NCI-H2171 (cell line): ENCODE measurements around the gene ASB14.

Experiments
- DNase-seq: peaks from one replicate; lab custom pipeline; 2025; lab: John Stamatoyannopoulos, UW

ASB14 gene

GRCh38 chr3:57257678-57258077, 34.8 kb downstream of the ASB14 start:
- DNase-seq: no peak

DNA sequence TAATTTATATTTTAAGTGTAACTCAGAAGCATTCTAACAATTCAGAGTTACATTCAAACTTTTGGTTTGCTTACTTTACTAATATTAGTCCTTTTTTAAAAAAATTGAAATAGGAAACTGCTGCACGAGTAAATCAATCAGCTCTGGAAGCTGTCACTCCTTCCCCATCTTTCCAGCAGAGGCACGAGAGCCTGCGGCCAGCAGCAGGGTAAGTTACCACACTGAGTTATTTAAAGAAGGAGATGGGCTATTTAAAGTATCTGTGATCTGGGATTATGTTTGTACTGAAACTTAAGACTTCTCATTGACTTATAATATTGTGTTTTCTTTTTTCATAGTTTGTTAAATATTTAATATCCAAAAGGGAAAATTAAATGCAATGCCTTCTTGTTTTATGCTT, 35.6 kb downstream of the ASB14 start:
- DNase-seq: no peak

DNA sequence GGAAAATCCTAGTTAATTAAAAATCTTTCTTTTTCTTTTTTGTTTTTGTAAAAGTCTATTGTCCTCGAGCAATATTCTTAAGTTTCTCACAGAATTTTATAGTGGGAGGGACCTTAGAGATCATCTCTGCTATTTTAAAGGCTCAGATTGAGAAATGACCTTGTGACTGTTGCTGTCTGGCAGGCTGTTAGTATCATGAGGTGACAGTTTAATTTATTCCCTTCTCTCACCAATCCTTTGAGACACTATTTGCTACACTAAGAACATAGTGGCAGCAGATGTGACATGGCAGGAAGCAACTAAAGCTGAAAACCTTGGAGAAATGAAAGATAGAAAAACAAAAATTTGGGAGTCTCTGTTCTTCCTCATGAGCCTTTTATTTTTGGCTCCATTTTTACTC, 40.1 kb downstream of the ASB14 start:
- DNase-seq: no peak

DNA sequence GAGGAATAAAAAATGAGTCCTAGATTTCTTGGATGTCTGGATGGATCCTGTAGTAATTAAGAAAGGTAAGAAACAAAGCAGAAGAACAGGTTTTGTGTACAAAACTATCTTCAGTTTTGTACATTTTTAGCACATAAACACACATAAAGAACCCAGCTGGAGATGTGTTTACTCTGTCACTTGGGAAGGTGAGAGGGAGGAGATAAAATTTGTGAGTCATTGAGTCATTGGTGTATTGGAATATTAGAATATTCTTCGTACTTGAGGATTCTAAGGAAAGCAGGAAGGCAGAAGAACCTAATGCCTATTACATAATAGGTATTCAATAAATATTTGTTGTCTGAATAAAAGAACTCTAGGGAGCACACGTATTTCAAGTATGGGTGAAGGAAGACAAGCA, 47.5 kb downstream of the ASB14 start:
- DNase-seq: no peak

DNA sequence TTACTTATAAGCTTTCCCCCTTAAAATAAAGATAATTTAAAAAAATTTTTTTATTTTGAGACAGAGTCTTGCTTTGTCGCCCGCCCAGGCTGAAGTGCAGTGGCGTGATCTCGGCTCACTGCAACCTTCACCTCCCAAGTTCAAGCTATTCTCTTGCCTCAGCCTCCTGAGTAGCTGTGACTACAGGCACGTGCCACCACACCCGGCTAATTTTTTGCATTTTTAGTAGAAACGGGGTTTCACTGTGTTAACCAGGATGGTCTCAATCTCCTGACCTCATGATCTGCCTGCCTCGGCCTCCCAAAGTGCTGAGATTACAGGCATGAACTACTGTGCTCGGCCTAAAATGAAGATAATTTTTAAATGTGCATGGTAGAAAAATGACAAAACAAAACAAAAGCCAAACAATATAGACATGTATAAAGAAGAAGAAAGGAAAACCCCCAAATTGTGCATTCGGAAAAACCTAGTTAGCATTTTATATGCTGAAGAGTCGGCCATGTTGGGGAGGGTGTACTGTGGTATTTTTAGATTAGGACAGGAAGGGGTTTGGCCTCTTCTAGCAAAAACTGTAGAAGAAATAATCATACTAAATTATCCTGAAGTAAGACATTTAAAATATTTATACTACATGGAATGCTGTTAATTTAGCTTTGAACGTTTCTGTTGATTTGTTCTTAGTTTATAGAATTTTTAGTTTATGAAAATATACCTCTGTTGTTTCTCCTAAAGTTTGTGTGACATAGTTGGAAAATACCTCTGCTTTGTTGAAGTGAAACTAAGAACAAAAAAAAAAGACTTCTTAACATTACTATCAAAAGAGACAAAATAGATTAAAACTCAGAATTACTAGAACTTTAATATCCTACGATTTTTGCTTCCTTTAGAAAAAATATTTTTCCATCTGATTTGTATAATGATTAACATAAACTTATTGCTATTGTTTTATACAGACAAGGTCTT, 57.6 kb downstream of the ASB14 start:
- no peak for DNase-seq

DNA sequence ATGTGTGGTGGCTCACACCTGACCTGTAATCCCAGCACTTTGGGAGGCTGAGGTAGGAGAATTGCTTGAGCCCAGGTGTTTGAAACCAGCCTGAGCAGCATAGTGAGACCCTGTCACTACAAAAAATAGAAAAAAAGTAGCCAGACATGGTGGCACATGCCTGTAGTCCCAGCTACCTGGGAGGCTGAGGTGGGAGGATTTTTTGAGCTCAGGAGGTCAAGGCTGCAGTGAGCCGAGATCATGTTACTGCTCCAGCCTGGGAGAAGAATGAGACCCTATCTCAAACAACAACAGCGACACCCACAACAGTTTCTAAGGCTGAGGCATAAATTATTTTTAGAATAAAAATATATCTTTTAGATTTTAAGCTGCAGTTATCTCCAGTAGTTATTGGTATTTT, 58.7 kb downstream of the ASB14 start:
- DNase-seq: no peak

- DNase-seq: no peak
These were observed 62.5 kb downstream of the ASB14 start for GRCh38 chr3:57230006-57230405.

DNA sequence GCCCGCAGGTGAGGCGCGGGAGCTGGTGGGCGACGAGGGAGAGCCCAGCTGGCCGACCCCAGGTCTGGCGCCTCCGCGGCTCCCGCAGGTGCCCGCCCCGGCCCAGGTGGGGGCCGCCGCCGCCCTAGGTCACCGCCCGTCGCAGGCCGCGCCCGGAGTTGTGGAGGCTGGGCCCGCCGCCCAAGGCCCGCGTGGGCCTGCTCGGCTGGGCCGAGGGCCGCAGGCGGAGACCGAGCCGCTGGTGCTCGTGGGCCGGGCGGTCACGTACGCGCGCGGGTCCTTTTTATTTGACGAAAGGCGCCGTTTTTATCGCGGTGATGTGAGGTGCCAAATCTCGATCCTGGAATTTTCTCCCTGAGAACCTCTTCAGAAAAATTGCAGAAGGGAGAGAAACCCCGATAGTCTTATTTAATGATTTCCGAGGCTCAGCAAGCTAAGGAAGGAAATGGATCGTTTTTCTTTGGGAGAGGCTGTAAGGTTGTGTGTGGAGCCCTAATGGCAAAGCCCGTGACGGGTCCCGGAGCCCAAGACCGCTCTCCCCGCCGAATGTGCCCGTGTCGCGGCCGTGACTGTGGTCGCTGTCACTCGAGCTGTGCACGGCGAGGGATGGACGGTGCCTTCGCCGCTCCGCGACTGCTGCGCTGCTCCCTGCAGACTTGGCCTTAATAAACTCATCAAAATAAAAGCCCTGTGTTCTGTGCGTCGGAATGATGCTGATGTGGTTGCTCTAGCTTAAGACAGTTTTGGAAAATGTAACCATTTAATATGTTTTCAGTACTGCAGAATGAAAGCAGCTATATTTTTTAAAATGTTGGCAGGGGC, 64.3 kb downstream of the ASB14 start:
- no peak for DNase-seq

DNA sequence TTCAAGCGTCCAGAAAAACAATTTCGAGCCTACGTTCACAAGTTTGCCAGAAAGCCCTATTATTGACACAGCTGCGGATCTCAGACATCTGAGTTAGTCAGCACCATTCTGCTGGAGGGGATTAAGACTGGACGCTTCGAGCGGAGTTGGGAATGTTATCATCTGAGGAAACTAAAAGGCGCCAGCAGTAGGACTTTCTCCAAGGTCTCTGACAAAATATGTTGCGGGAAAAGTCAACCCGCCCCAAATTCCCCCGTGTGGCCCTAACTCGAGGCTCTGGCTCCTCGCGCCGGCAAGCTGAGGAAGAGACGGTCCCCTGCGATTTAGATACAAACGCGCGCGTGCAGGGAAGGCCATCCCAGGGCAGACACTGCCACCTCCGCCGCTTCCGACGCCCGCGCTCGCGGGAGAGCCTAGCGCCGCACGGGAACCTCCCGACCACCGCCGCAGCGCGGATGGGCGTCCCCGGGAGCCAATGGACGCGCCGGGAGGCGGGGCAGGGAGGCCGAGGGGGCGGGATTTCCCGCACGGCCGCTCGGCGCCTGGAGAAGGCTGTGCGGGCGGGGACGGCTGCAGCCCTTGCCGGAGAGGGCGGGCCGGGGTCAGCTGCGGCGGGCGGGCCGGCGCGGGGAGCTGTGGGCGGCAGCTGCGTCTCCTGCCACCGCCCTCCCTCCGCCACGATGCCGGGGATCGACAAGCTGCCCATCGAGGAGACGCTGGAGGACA, 65.1 kb downstream of the ASB14 start, which contains the start of gene APPL1:
Gene APPL1 (plus strand): TSS at position 526 of the 726 bp plus-strand sequence. CDS start 155 bp downstream, at position 681.
- peak; percentile 79 for DNase-seq

DNA sequence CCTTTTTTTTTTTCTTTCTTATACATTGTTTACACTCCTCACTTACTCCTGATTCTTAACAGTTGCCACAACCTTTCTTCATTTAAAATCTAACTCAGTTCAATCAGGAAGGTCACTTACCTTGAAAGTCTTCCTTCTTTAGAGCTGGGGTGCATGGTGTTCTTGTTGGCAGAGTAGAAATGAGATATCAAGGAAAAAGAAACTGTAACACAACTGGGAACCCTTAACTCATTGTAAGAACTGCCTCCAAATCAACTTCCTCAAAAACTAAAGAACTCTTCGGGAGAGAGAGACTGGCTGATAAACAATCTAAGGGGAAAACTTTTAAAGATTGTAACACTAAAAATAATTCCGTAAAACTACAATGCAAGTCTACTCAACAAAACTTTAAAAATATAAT, 66.3 kb downstream of the ASB14 start:
- DNase-seq: no peak

DNA sequence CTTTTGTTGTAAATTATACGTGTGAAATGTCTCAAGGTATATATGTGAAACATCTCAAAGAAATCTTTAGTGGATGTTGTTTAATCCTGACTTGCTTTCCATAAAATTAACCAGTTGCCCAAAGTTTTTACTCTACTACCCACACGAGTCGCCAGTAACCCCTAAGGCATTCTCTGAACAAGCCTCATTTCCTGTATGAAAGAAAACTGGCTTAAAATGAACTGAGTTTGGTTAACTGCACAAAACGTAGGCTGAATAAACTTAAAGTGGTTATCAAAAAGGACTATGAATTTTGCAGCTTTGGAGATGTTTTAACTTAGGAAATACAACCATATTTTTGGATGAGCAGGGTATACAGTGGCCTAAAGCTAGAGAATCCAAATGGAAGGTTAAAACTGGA, 67.6 kb downstream of the ASB14 start:
- DNase-seq: no peak

GRCh38 chr3:57221883-57222282, 70.6 kb downstream of the ASB14 start:
- no peak for DNase-seq
